Activated naive CD8-positive, alpha-beta T cell treated with anti-CD3 and anti-CD28 coated beads for 36 hours (primary cell): ENCODE data around the gene GDPD3. TPM values are rescaled to one million over a fixed set of nuclear protein-coding genes. Genes with fewer than 3 reads are reported as not detected.

Experiments used
- DNase-seq: peaks from one replicate; pipeline ENCODE4 v3.0.0; 2021
- H3K27ac Mint-ChIP-seq: one replicate; pipeline ENCODE4 v1.8.0; 2022; ENCODE audit warnings: mild to moderate bottlenecking, moderate library complexity, mixed read lengths
- H3K27me3 Mint-ChIP-seq: one replicate; pipeline ENCODE4 v1.8.0; 2022; ENCODE audit warnings: mild to moderate bottlenecking, mixed read lengths
- H3K36me3 Mint-ChIP-seq: one replicate; pipeline ENCODE4 v1.8.0; 2021; ENCODE audit warnings: mild to moderate bottlenecking, mixed read lengths
- H3K4me1 Mint-ChIP-seq: one replicate; pipeline ENCODE4 v1.8.0; 2021; ENCODE audit warnings: mixed read lengths
- H3K4me3 Mint-ChIP-seq: one replicate; pipeline ENCODE4 v1.8.0; 2022; ENCODE audit warnings: mild to moderate bottlenecking, moderate library complexity, mixed read lengths
- H3K9me3 Mint-ChIP-seq: one replicate; pipeline ENCODE4 v1.8.0; 2022; ENCODE audit warnings: mixed read lengths
- total RNA-seq, 2 experiments: library from RNA; stranded (reverse); gene quantifications; one replicate each; pipeline ENCODE4 v1.2.3, GENCODE V29; 2021

Gene GDPD3
- total RNA-seq, 2 experiments from 2014 or later: 1.7 to 4.3 TPM

DNA sequence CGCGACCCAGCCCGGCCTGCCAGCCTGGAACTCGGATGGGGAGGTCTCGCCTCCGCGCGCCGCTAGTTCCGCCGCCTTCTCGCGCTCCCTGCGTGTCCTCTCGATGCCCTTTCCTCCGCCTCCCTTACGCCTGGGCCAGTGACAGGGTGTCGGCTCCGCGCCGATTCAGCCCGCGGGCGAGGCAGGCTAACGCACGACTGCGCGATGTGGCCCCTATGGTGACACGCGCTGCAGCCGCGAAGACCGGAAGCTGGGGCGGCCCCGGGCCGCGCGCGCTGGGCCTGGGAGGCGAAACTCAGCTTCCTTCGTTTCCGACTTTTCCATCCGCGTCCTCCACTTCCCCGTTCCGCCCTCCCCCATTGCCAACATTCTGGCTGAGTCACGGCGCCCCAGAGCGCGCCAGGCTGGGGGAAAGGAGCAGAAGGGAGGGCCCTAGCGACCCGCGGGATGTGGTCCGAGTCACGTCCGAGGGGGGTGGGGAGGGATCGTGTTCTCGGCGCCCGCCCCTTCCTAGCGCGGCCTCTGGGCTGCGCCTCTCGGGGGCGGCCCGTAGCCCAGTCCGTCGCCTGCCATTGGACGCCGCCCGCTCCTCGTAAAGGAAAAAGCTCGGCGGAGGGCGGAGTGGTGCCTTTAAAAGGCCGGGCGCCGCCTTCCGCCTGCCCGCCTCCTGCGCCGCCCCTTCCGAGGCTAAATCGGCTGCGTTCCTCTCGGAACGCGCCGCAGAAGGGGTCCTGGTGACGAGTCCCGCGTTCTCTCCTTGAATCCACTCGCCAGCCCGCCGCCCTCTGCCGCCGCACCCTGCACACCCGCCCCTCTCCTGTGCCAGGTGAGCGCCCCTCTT, 48.0 kb downstream of the GDPD3 start, which contains the start of gene ALDOA:
Gene ALDOA, plus strand, starts transcription at position 659 of the 841 bp plus-strand sequence. CDS start 1,138 bp downstream, outside the sequence.
- Mint-ChIP-seq H3K36me3 (peaks cover 56% of the 10 kb centered on the region), H3K27me3 (no peaks in the 10 kb centered on the region), H3K4me3 (peak within 1 kb of the TSS; percentile 99), H3K4me1 (peaks cover 29% of the 10 kb centered on the region), H3K27ac (peak within 1 kb of the TSS; percentile 100), H3K9me3 (no peaks in the 10 kb centered on the region)
- DNase-seq: peak; percentile 99

DNA sequence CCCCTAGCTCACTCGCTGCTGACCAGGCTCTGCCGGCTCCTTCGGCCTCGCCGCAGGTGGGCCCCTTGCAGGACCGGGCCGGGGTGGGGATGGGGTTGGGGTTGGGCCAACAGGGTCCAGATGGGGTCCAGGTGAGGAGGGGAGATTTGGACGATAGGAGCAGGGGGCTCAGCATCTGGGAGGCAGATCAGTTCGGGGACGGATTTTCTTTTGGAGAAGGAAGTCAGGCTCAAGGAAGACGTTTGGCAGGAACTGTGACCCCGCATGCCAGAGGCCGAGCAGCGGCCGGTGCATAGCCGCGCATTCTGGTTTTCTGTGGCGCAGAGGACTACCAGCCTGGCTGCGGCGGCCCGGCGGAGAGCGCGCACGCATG, 48.6 kb downstream of the GDPD3 start:
- peak overlapping the region; percentile 100 for H3K27ac Mint-ChIP-seq
- peaks cover 50% of the 10 kb centered on the region for H3K36me3 Mint-ChIP-seq
- DNase-seq: no peak
- H3K9me3 Mint-ChIP-seq: no peaks in the 10 kb centered on the region
- H3K27me3 Mint-ChIP-seq: no peaks in the 10 kb centered on the region
- H3K4me3 Mint-ChIP-seq: peak overlapping the region; percentile 99
- H3K4me1 Mint-ChIP-seq: peaks cover 25% of the 10 kb centered on the region

DNA sequence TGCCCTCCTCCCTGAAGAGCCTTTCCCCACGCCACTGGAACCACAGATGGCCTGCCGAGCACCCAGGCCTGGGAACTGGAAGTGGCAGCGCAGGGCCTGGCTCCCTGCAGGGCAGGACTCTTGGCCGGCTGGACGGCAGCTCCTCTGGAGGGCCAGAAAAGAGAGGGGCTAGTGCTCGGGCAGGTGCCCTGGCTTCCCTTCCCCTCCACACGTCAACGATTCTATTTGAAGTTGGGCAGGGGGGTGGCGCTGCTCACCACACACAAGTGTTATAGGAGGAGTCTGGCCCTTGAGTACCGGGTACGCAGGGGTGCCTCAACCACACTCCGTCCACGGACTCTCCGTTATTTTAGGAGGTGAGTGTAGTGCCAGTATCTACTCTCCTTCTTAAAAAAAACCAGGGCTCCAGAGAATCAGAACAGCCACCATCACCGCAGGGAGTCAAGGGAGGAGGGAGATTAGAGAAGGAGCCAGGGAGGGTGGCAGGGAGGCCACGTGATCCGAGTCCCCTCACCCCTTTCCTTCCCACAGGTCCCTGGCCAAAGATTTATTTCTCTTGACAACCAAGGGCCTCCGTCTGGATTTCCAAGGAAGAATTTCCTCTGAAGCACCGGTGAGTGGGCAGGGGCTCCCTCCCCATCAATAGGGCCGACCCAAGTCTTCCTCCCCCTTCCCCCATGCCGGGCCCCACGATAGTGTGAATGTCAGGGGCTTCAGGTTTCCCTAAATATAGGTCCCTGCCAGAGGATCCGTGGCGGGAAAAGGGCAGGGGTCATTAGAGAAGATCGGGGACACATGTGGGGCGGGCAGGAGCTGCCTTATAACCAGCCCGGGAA, 49.2 kb downstream of the GDPD3 start:
- H3K36me3 Mint-ChIP-seq: peaks cover 44% of the 10 kb centered on the region
- H3K9me3 Mint-ChIP-seq: no peaks in the 10 kb centered on the region

DNA sequence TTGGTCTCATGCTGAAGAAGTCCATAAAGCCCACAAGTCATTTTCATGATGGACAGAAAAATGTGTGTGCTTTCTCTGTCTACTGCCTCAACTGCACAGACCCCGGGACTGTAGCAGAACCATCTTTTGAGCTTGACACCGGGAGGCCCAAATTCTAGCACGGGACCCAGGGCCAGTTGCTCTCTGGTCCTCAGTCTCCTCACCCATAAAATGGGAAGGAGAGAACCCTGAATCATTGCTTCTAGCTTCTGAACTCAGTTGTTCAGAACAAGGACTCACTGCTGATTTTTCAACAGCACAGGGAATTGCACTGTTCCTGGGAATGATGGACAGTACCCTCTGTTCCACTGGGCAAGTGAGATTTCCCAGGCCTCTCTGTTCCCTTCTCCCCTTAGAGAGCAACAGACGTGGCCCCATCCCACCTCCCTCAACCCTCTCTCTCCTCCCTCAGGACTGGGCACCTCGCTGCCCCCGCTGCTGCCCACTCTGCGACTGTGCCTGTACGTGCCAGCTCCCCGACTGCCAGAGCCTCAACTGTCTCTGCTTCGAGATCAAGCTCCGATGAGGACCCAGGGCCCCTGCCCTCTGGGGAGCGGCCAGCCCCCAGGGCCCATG, 50.0 kb downstream of the GDPD3 start:
- peaks cover 37% of the 10 kb centered on the region for H3K36me3 Mint-ChIP-seq
- no peaks in the 10 kb centered on the region for H3K27me3 Mint-ChIP-seq
- peak overlapping the region; percentile 99 for H3K4me3 Mint-ChIP-seq

More for the DNA sequence above, 49.2 kb downstream of the GDPD3 start:
- Mint-ChIP-seq H3K27ac (peak overlapping the region; percentile 100), H3K4me3 (peak overlapping the region; percentile 99), H3K4me1 (peaks cover 20% of the 10 kb centered on the region), H3K27me3 (no peaks in the 10 kb centered on the region)
- DNase-seq: peak; percentile 73

DNA sequence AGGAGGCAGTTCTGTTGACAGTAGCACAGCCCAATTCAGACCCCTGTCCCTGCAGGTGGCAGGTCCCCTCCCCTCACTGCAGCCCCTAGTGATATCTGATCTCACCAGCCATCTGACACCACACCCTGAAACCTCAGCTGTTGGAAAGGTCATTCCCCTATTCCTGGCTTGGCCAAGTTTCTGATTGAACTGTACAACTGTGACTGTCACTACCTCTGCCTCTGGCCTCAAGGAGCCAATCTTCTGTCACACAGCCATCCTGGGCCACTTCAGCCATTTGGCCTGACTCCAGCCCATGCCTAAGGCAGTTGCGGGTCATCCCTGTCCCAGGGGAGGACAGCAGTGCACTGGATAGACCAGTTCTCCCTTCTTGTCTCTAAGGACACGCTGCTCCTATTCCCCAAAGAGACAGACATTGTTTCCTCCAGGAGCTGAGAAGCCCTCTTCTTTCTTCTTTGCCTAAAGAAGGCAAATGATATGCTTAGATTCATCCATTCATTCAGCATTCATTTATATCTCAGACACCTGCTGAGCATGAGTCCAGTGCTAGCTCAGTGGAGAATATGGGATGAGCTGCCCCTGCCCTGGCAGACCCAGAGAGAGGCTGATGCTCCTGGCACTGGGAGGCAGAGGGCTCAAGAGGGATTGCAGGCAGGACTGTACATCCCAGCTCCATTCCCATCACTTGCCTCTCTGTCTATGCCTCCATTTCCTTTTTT, 52.3 kb downstream of the GDPD3 start:
- Mint-ChIP-seq H3K9me3 (no peaks in the 10 kb centered on the region), H3K4me1 (peaks cover 5% of the 10 kb centered on the region), H3K27me3 (no peaks in the 10 kb centered on the region)

More for the DNA sequence above, 50.0 kb downstream of the GDPD3 start:
- peak overlapping the region; percentile 100 for H3K27ac Mint-ChIP-seq
- peaks cover 15% of the 10 kb centered on the region for H3K4me1 Mint-ChIP-seq
- no peak for DNase-seq
- no peaks in the 10 kb centered on the region for H3K9me3 Mint-ChIP-seq

DNA sequence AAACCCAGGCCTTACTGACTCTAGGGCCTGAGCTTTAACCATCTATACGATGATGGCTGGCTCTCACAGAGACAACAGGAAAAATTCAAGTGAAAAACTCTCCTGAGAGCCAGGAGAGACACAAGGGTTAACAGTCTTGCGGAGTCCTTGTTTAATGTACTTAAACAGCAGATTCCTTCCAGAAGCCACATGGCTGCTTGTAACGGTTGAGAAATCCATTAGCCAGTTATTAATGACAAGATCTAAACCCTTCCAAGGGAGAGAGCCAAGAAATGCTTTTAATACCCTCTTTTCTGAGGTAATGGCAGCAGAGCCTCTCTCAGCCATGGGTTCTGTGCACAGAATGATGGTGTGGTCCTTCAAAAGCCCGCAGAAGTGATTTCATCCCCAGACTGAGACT, 53.0 kb downstream of the GDPD3 start:
- Mint-ChIP-seq H3K27me3 (no peaks in the 10 kb centered on the region), H3K36me3 (peaks cover 12% of the 10 kb centered on the region), H3K9me3 (no peaks in the 10 kb centered on the region), H3K4me3 (no peak overlapping the region), H3K4me1 (peaks cover 6% of the 10 kb centered on the region), H3K27ac (no peak overlapping the region)
- no peak for DNase-seq

More for the DNA sequence above, 52.3 kb downstream of the GDPD3 start:
- peaks cover 17% of the 10 kb centered on the region for H3K36me3 Mint-ChIP-seq
- DNase-seq: no peak
- H3K4me3 Mint-ChIP-seq: no peak overlapping the region
- H3K27ac Mint-ChIP-seq: no peak overlapping the region

DNA sequence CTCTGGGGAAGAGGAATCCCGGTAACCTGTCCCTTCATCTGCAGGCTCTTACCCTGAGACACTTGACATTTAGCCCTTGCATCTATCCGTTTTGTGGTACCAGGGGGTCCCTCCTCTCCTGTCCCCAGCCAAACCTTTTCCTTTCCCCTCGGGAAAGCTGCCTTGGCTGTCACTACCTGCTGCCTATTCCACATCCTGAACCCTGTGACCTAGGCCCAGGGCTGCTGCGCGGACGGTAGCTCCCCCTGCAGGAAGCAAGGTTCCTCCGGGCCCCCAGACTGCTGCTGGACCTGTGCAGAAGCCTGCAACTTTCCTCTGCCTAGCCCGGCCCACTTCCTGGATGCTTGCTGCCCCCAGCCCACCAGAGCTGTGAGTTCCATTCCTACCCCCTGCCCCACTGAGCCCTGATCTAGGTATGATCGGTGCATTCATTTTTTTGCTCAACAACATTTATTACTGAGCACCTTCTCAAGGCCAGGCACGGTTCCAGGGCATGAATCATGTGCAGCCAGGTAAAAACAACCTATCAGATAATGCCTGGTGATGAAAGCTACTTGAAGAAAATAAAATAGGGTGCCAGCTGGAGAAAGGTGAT, 58.3 kb downstream of the GDPD3 start:
- peaks cover 15% of the 10 kb centered on the region for H3K4me1 Mint-ChIP-seq
- peaks cover 1% of the 10 kb centered on the region for H3K36me3 Mint-ChIP-seq
- no peak overlapping the region for H3K4me3 Mint-ChIP-seq
- peak; percentile 64 for DNase-seq
- no peaks in the 10 kb centered on the region for H3K9me3 Mint-ChIP-seq
- peaks cover 8% of the 10 kb centered on the region for H3K27me3 Mint-ChIP-seq
- H3K27ac Mint-ChIP-seq: no peak overlapping the region

Other genes with a start within 250 kb of the GDPD3 start
- gene SEZ6L2, start 214.0 kb downstream of the GDPD3 start, total RNA-seq: under 1 TPM in 1 of 2 experiments, not detected in 1; 0.32 TPM
- gene ASPHD1, start 213.0 kb downstream of the GDPD3 start, total RNA-seq: 1 to 10 TPM; 1.3 to 2.0 TPM
- gene KCTD13, start 187.3 kb downstream of the GDPD3 start, total RNA-seq: 10 to 100 TPM; 27.2 to 30.3 TPM
- gene TMEM219, start 151.5 kb downstream of the GDPD3 start, total RNA-seq: 10 to 100 TPM; 29.3 TPM
- gene TAOK2, start 139.7 kb downstream of the GDPD3 start, total RNA-seq: 10 to 100 TPM; 24.9 to 26.4 TPM
- 10 to 100 TPM; 39.5 to 41.4 TPM for gene HIRIP3, start 117.9 kb downstream of the GDPD3 start, total RNA-seq
- 10 to 100 TPM; 83.8 to 91.1 TPM for gene INO80E, start 117.3 kb downstream of the GDPD3 start, total RNA-seq
- 1 to 10 TPM in 1 of 2 experiments, under 1 TPM in 1; 0.89 to 1.4 TPM for gene DOC2A, start 102.5 kb downstream of the GDPD3 start, total RNA-seq
- not detected for gene C16orf92, start 90.3 kb downstream of the GDPD3 start, total RNA-seq
- gene TLCD3B, start 82.3 kb downstream of the GDPD3 start, total RNA-seq: 1 to 10 TPM; 1.2 to 2.0 TPM
- 1,000 to 10,000 TPM; 2,800 to 2,893 TPM for gene ALDOA, start 47.8 kb downstream of the GDPD3 start, total RNA-seq
- gene PPP4C, start 37.5 kb downstream of the GDPD3 start, total RNA-seq: 100 to 1,000 TPM; 125 to 127 TPM
- gene TBX6, start 21.6 kb downstream of the GDPD3 start, total RNA-seq: 1 to 10 TPM in 1 of 2 experiments, under 1 TPM in 1; 0.74 to 1.1 TPM
- gene YPEL3, start 17.3 kb downstream of the GDPD3 start, total RNA-seq: 10 to 100 TPM; 11.8 to 12.1 TPM
- gene MAPK3, start 9.7 kb upstream of the GDPD3 start, total RNA-seq: 10 to 100 TPM; 38.9 to 41.6 TPM
- gene CORO1A, start 70.1 kb upstream of the GDPD3 start, total RNA-seq: 100 to 1,000 TPM; 972 to 977 TPM
- 100 to 1,000 TPM; 252 to 257 TPM for gene BOLA2B, start 80.1 kb upstream of the GDPD3 start, total RNA-seq
- 10 to 100 TPM; 64.2 to 65.7 TPM for gene SLX1A, start 80.3 kb upstream of the GDPD3 start, total RNA-seq
- 10 to 100 TPM in 1 of 2 experiments, 1 to 10 TPM in 1; 9.6 to 12.3 TPM for gene SULT1A3, start 85.7 kb upstream of the GDPD3 start, total RNA-seq
- gene NPIPB13, start 134.9 kb upstream of the GDPD3 start, total RNA-seq: 1 to 10 TPM; 6.8 to 8.1 TPM
- 10 to 100 TPM; 60.7 to 66.8 TPM for gene CD2BP2, start 241.8 kb upstream of the GDPD3 start, total RNA-seq